ENCODE measurements around the gene FBXO40. TPM values are rescaled to one million over a fixed set of nuclear protein-coding genes. Genes with fewer than 3 reads are reported as not detected.

The FBXO40 gene
- total and polyA plus RNA-seq, 2 of the 13 experiments (the other 11 are each of a cell fraction or from before 2014, with no cell fraction given) = not detected

DNA sequence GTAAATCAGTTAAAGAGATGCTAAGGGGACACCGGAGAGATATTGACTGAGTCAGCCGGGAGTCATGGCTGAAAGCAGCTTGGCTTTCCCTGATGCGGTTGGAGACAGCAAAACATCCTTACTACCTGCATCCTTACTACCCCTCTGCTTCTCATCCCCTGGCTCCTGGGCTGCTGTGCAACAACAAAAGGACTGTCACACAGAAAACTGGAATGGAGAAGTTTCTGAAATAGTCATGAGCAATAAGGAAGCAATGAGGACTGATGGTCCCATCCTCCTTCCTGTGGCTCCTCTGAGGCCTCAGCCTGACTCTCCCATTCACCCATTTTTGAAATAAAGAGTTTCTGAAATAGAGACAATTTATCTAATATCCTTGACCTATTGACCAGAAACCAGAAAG, 66.4 kb downstream of the FBXO40 start:
- POLR2A ChIA-PET = no interaction called here
- TF ChIP-seq, protein P1, sequence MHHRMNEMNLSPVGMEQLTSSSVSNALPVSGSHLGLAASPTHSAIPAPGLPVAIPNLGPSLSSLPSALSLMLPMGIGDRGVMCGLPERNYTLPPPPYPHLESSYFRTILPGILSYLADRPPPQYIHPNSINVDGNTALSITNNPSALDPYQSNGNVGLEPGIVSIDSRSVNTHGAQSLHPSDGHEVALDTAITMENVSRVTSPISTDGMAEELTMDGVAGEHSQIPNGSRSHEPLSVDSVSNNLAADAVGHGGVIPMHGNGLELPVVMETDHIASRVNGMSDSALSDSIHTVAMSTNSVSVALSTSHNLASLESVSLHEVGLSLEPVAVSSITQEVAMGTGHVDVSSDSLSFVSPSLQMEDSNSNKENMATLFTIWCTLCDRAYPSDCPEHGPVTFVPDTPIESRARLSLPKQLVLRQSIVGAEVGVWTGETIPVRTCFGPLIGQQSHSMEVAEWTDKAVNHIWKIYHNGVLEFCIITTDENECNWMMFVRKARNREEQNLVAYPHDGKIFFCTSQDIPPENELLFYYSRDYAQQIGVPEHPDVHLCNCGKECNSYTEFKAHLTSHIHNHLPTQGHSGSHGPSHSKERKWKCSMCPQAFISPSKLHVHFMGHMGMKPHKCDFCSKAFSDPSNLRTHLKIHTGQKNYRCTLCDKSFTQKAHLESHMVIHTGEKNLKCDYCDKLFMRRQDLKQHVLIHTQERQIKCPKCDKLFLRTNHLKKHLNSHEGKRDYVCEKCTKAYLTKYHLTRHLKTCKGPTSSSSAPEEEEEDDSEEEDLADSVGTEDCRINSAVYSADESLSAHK (CRISPR knock-in tag; IDR thresholded peaks at IDR 0.05; ENCODE audit: borderline replicate concordance) = no peak
- TF ChIP-seq JUN (CRISPR knock-in tag; IDR thresholded peaks at IDR 0.05) (no peak), CHCHD3 (CRISPR knock-in tag; IDR thresholded peaks at IDR 0.05) (no peak), CBFB (CRISPR knock-in tag; IDR thresholded peaks at IDR 0.05) (no peak), KAT2B (IDR thresholded peaks at IDR 0.05; ENCODE audit: borderline replicate concordance, low read depth, low read length) (no peak), ZNF382 (CRISPR knock-in tag; IDR thresholded peaks at IDR 0.05; ENCODE audit: borderline replicate concordance) (no peak)
- Histone ChIP-seq H3K9ac (ENCODE audit: insufficient read depth, low read depth, low read length) (no peak overlapping the region), H2AFZ (ENCODE audit: low read length) (no peak overlapping the region), H3K36me3 (replicated peaks in 1 of 2; ENCODE audit: control insufficient read depth in 1 of 2, insufficient read depth in 2 of 2, low read length in 2 of 2) (peaks cover 3 to 9% of the 10 kb centered on the region in 2 experiments; a peak in 3 of 5 replicates), H3K79me2 (ENCODE audit: insufficient read depth, low read length) (no peaks in the 10 kb centered on the region), H3K4me2 (ENCODE audit: low read depth, low read length) (no peak overlapping the region), H3K27ac (ENCODE audit: extremely low read length, insufficient read depth, low read length) (no peak overlapping the region), H4K20me1 (ENCODE audit: insufficient read depth, low read length) (no peaks in the 10 kb centered on the region), H3K4me1 (ENCODE audit: insufficient read depth, low read length) (peaks cover 10% of the 10 kb centered on the region; the same call in 1 of the 2 replicates), H3K4me3 (replicated peaks in 1 of 3; ENCODE audit: insufficient read depth in 1 of 3, low read depth in 2 of 3, low read length in 3 of 3) (no peak overlapping the region), H3K9me3 (ENCODE audit: low read length) (no peaks in the 10 kb centered on the region), H3K27me3 (ENCODE audit: control insufficient read depth in 1 of 2, insufficient read depth in 2 of 2, low read length in 2 of 2) (no peaks in the 10 kb centered on the region)
- no TSS peak for BruUV-seq (replicated peaks)
- CTCF ChIA-PET (ENCODE audit: low intra/inter-chr PET ratio, low total read pairs) = no interaction called here
- in situ Hi-C loops (cut with HindIII; ENCODE audit: extremely low pct_ligation_motif_present, low pct_unique_long_range_greater_than_20kb) = no loop called here
- no peak for FAIRE-seq
- WGBS (ENCODE audit: low lambda C conversion rate) = 65% methylated on average over 3 of the region's 3 CpGs
- ATAC-seq = no peak
- intact Hi-C loops (cut with micrococcal nuclease; ENCODE audit: unreplicated experiment) = no loop called here
- no peak for DNase-seq (ENCODE audit: low spot score)

Data from HepG2 (cell line).